GM12875 (cell line): ENCODE data around the gene ZNF526.
"Not testable (repeated sequence)": the region's sequence is repeated elsewhere in the genome, so short reads cannot be mapped to it uniquely, and the experiment has no call there.

Source experiments
- H3K4me3 ChIP-seq: one replicate; pipeline ENCODE4 v1.5.1; 2011; ENCODE audit warnings: low read depth, low read length, control low read depth
- TF ChIP-seq, protein P1 (sequence below): IDR thresholded peaks from 2 replicates; pipeline ENCODE4 v1.5.1; 2011; ENCODE audit warnings: low read depth, mild to moderate bottlenecking, control low read depth, inconsistent platforms, low read length, moderate library complexity, borderline replicate concordance; ENCODE audit not compliant: insufficient read depth

Gene ZNF526

DNA sequence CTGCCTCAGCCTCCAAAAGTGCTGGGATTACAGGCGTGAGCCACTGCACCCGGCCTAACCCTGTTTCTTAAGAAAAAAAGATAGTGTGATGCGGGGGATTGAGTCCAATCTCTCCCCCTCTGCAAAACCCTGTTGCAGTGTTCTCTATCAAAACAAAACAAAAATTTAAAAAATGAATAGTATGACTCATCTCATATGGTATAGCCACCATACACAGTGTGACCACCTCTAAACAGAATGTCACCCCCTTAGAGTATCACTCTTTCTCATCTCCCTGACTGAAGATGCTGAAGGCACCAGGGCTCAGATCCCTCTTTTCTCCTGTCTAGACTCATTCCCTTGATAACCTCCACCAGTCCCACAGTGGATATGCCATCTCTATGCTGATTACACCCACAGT lies 41.7 kb downstream of the ZNF526 start:
- TF ChIP-seq, protein P1, sequence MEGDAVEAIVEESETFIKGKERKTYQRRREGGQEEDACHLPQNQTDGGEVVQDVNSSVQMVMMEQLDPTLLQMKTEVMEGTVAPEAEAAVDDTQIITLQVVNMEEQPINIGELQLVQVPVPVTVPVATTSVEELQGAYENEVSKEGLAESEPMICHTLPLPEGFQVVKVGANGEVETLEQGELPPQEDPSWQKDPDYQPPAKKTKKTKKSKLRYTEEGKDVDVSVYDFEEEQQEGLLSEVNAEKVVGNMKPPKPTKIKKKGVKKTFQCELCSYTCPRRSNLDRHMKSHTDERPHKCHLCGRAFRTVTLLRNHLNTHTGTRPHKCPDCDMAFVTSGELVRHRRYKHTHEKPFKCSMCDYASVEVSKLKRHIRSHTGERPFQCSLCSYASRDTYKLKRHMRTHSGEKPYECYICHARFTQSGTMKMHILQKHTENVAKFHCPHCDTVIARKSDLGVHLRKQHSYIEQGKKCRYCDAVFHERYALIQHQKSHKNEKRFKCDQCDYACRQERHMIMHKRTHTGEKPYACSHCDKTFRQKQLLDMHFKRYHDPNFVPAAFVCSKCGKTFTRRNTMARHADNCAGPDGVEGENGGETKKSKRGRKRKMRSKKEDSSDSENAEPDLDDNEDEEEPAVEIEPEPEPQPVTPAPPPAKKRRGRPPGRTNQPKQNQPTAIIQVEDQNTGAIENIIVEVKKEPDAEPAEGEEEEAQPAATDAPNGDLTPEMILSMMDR, result no peak

DNA sequence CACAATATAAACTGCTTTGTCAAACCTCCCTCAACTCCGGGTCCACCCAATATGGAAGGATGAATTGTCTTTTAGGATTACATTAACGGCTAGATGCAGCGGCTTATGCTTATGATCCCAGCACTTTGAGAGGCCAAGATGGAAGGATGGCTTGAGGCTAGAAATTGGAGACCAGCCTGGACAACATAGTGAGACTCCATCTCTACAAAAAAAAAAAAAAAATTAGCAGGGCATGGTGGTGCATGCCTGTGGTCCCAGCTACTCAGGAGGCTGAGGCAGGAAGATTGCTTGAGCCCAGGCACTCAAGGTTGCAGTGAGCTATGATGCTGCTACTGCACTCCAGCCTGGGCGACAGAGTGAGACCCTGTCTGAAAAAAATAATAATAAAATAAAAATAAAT lies 46.0 kb downstream of the ZNF526 start:
- H3K4me3 ChIP-seq, result not testable (repeated sequence)

More for the DNA sequence above, 41.7 kb downstream of the ZNF526 start:
- H3K4me3 ChIP-seq, result no peak overlapping the region

DNA sequence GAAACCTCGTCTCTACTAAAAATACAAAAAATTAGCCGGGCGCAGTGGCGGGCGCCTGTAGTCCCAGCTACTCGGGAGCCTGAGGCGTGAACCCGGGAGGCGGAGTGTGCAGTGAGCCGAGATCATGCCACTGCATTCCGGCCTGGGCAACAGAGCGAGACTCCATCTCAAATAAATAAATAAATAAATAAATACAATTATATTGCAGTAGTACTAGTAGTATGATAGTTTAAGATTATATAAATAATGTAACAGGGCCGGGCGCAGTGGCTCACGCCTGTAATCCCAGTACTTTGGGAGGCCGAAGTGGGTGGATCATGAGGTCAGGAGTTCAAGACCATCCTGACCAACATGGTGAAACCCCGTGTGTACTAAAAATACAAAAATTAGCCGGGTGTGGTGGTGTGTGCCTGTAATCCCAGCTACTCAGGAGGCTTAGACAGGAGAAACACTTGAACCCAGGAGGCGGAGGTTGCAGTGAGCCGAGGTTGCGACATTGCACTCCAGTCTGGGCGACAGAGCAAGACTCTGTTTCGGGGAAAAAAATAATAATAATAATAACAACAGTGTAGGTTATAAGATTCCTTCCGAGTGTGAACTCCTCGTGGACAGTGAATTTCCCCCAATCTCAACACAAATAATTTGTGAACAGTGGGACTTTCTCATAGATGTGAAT lies 47.0 kb downstream of the ZNF526 start:
- not testable (repeated sequence) for H3K4me3 ChIP-seq

DNA sequence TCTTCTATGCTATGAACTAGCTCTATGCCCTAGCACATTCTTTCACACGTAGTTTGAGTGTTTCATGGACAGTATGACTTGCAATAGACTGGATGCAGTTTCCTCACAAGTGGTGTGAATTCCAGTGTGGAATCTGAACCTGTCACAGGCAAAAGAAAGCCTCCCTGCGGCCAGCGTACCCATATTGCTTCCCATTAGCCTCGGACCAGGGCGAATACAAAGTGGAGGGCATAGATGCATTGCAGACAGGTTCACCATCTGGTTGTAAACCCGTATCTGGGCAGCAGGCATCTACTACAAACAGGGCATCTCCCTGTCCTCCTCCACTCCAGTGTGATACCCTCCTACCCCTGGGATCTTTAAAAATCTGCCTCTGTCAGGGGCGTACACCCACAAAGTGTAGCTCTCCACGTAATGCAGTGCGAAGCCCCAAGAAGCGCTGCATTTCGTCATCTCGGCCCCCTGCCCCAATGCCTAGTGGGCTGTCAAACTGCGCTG lies 47.6 kb downstream of the ZNF526 start:
- TF ChIP-seq, protein P1, result no peak
- H3K4me3 ChIP-seq, result peak overlapping the region; percentile 99

DNA sequence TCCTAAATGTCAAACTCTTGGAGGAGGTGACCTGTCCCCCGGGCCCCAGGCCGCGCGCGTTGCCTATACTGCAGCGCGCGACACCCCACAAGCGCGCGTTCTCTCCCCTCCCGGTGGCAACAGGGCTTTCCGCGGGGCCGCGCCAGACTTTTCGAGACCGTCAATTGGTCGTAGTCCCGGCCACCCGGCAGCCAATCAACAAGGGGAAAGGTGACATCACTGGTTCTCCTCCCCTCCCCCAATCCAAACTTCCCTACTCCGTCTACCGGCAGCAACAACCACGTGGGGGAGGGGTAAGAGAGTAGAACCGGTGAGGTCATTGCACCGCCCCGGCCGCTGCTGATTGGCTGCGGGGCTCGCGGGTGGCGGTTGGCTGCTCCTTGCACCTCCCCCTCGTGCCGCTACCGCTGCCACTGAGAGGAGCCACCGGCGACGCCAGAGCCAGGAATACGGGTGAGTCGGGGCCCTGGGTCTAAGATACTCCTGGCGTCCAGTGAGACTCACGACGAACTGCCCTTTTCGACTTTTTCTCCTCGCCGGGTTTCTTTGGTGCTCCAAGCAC lies 48.1 kb downstream of the ZNF526 start:
- H3K4me3 ChIP-seq, result peak overlapping the region; percentile 99
- TF ChIP-seq, protein P1, result no peak

DNA sequence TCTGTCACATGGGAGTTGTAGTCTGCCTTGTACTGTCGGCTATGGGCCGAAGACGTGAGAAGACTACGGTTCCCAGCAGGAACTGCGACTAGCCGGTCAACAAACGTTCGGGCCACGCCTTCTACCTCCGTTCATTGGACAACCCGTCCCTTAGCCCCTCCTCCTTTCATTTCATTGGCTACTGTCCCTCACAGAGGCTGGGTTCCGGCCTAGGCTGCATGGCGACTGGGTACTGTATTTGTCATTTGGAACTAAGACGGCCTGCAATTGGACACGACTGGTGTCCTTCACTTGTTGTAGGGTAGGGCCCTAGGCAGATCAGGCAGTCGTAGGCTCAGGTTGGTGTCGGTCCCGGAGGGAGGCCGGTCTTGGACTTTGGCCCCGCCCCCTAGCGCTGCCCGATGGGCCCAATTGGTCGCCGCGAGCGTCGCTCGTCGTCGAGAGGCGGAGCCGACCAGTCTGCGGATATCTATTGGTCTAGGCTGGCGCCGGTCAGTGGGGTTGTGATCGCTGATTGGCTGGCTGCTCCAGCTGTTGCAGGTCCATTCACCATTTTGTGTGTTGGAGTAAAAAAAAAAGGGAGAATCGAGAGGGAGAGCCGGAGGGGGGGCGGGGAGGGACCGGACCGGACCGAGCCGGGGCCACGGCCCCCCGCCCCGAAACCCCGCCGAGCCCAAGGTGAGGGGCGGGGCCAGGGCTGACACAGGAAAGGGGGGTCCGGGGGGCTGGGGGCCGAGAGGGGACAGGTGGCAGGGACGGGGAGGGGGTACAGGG lies 48.8 kb downstream of the ZNF526 start, which contains the start of gene CIC:
Gene CIC, plus strand, starts transcription at position 549 of the 774 bp plus-strand sequence. CDS start 2,532 bp downstream, outside the sequence.
- H3K4me3 ChIP-seq, result peak within 1 kb of the TSS; percentile 99
- TF ChIP-seq, protein P1, result no peak

DNA sequence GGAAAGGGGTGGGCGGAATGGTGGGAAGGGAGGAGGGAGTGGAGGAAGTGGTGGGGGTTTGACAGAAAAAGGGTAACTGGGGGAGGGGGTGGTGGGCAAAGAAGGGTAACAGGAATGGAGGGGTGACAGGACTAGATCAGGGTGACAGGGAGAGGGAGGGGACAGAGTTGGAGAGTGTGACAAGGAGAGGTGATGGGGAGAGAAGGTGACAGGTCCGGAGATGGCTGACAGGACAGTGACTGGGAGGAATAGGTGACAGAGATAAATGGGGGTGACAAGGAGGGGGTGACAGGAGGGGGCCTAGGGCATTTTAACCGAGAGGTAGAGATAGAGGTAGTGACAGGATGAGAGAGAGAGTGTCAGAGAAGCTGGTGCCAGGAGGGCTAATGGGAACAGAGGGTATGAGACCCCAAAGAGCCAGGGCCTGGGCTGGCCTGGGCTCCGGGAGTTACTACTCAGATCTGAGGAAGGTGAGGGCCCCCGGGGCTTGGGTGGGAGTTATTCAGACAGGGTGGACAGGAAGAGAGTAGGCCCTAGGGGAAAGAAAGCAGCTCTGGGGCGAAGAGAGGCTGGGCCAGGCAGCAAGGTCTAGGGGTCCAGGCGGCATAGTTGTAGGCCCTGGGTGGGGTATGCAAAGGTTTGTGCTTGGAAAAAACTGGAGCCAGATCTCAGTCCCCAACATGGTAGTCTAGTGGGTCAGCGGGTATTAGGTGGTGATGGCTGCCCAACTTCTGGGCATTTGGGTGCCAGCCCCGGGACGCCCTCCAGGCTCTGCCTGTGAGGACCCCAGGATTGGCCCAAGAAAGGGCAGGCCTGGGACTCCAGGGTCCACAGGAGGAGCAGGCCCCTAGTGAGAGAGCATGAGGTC lies 49.6 kb downstream of the ZNF526 start:
- TF ChIP-seq, protein P1, result no peak
- H3K4me3 ChIP-seq, result peak overlapping the region; percentile 67
